Measurements from ENCODE around the gene TMEM198.

- no peak for TF ChIP-seq EZH2 (IDR thresholded peaks at IDR 0.05; ENCODE audit: insufficient read depth, poor library complexity, severe bottlenecking)
- no peak for TF ChIP-seq EZH2phosphoT487 (IDR thresholded peaks at IDR 0.05; ENCODE audit: insufficient read depth, low read depth)
These were observed 17.6 kb downstream of the TMEM198 start for GRCh38 chr2:219561179-219562048.

Data from GM23248 (cell line).